ENCODE measurements around the gene MYLK.

DNA sequence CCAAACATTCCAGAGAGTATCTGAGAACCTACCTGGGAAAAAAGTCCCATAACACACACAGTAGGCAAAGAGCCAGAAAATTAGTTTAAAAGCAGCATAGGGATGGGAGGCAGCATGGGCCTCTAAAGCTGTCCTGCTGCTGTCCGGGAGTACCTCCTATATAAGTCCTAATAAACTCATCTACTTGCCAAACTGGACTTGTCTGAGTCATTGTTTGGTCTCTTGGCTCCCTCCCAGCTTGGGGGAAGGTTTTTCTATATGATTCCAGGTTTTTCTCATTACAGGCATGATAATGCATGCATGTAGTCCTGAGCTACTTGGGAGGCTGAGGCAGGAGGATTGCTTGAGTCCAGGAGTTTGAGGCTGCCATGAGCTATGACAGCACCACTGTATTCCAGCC lies 281.8 kb downstream of the MYLK start:
- TF ChIP-seq, protein P1, sequence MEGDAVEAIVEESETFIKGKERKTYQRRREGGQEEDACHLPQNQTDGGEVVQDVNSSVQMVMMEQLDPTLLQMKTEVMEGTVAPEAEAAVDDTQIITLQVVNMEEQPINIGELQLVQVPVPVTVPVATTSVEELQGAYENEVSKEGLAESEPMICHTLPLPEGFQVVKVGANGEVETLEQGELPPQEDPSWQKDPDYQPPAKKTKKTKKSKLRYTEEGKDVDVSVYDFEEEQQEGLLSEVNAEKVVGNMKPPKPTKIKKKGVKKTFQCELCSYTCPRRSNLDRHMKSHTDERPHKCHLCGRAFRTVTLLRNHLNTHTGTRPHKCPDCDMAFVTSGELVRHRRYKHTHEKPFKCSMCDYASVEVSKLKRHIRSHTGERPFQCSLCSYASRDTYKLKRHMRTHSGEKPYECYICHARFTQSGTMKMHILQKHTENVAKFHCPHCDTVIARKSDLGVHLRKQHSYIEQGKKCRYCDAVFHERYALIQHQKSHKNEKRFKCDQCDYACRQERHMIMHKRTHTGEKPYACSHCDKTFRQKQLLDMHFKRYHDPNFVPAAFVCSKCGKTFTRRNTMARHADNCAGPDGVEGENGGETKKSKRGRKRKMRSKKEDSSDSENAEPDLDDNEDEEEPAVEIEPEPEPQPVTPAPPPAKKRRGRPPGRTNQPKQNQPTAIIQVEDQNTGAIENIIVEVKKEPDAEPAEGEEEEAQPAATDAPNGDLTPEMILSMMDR (IDR thresholded peaks at IDR 0.05), result no peak
- TF ChIP-seq POLR2A (IDR thresholded peaks at IDR 0.05), result no peak

All from lower leg skin (tissue), 3 donors.